C4-2B (cell line): Measurements from ENCODE around the gene SCFD2.

ENCODE experiments used
- H3K27ac ChIP-seq: fragments of 450-650 bp; 2 replicates; pipeline ENCODE4 v1.5.1; 2017
- ZFX ChIP-seq: fragments of 450-650 bp; IDR thresholded peaks from 2 replicates; pipeline ENCODE4 v1.6.1; 2017
- TF ChIP-seq, protein P1 (sequence below): fragments of 450-650 bp; conservative IDR thresholded peaks from 2 replicates; pipeline ENCODE4 v1.5.1; 2017; ENCODE audit warnings: mild to moderate bottlenecking

SCFD2 gene

DNA sequence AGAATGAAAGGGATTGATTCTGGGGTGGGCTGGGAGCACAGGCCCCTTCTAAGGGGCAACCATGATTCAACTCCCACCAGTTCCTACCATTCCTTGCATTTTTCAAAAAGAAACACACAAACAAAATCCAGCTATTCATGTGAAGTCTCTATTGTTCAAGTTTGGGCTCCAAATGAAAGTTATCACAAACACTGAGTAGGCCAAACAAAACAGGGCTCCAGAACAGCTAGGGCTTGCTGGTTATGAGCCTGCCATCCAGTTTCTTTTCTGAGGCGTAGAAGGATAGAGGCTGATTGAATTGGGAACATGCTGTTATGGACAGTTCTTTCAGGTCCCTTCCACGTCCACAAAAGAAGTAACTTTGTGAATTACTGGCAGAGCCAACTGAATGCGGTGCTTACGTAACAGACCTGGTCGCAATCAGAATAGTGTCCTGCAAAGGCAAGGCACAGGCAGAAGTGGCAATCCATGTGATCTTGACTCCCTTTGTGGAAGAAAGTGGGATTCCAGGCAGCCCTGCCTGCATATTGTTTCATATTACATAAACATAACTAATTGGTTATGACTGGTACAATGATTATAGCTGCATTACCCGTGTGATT lies 244.5 kb downstream of the SCFD2 start:
- TF ChIP-seq, protein P1, sequence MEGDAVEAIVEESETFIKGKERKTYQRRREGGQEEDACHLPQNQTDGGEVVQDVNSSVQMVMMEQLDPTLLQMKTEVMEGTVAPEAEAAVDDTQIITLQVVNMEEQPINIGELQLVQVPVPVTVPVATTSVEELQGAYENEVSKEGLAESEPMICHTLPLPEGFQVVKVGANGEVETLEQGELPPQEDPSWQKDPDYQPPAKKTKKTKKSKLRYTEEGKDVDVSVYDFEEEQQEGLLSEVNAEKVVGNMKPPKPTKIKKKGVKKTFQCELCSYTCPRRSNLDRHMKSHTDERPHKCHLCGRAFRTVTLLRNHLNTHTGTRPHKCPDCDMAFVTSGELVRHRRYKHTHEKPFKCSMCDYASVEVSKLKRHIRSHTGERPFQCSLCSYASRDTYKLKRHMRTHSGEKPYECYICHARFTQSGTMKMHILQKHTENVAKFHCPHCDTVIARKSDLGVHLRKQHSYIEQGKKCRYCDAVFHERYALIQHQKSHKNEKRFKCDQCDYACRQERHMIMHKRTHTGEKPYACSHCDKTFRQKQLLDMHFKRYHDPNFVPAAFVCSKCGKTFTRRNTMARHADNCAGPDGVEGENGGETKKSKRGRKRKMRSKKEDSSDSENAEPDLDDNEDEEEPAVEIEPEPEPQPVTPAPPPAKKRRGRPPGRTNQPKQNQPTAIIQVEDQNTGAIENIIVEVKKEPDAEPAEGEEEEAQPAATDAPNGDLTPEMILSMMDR = no peak
- no peak for TF ChIP-seq ZFX
- no peak overlapping the region for H3K27ac ChIP-seq

DNA sequence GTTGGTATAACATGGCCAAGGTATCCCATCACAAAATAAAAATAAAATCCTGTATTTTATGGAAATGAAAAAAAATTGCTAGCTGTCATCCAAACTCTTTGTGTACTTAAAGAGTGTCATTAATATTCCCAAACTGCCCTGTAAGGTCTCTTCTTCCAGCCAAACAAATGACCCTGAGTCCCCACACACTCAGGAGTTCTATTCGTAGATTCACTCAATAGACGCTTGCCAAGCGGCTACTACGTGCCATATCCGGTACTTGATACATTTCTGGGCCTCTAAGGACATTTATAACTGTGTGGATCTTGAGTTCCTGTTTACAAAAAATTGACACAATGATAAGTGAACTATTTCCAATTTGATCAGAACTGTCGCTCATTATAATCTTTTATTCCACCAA lies 245.1 kb downstream of the SCFD2 start:
- TF ChIP-seq ZFX = no peak
- TF ChIP-seq, protein P1 = no peak
- H3K27ac ChIP-seq = no peak overlapping the region

DNA sequence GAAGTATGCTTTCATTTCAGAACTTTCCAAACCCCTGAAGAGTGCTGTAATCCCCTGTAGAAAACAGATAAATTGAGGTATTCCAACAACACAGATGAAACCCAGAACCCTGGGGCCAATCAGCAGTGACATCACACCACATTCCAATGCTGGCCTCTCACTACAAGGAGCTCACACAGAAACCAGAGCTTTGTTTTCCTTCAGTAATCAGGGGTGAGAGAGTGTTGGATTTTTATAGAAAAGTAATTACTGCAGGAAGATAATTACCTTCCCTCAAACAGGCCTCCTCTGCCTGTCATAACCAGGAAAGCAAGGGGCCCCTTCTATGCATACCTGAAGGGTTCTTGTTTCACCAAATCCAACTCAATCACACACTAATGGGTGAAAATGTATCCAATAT lies 246.2 kb downstream of the SCFD2 start:
- TF ChIP-seq, protein P1 = no peak
- no peak for TF ChIP-seq ZFX
- H3K27ac ChIP-seq = no peak overlapping the region

DNA sequence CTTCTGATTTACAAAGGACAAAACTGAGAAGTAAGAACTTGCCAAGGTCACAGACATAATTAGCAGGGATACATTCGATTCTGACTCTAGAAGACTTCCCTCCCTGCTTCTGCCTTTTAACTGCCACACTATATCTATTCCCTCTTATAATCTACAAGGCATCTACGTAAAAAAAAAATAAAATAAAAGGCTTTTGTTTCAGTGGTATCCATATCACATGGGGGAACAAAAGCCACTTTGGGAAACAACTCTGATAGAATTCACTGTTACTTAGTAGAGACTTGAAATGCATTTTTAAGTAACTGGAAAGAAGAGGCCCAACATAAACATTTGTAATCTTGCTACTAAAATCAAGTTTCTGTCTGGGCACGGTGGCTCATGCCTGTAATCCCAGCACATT lies 247.2 kb downstream of the SCFD2 start:
- TF ChIP-seq, protein P1 = no peak
- no peak for TF ChIP-seq ZFX

DNA sequence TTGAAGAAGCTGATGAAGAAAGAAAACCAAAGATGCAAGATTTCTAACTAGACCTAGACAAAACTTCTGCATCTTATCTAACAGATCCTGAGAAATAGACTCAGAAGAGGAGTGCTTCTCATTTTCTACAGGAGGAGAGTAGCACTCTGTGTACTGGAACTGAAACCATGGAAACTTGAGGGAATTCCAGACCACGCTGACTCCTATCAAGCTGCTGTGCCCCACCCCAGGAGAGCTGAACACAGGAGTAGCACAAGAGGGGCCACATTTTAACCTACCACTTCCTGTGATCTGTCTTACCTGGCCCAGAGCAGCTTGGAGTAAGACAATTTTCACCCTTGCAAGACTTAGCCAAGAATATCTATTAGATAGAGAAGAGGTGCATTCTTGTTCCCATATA lies 248.9 kb downstream of the SCFD2 start:
- no peak overlapping the region for H3K27ac ChIP-seq
- TF ChIP-seq, protein P1 = no peak
- no peak for TF ChIP-seq ZFX

More for the DNA sequence above, 247.2 kb downstream of the SCFD2 start:
- no peak overlapping the region for H3K27ac ChIP-seq

DNA sequence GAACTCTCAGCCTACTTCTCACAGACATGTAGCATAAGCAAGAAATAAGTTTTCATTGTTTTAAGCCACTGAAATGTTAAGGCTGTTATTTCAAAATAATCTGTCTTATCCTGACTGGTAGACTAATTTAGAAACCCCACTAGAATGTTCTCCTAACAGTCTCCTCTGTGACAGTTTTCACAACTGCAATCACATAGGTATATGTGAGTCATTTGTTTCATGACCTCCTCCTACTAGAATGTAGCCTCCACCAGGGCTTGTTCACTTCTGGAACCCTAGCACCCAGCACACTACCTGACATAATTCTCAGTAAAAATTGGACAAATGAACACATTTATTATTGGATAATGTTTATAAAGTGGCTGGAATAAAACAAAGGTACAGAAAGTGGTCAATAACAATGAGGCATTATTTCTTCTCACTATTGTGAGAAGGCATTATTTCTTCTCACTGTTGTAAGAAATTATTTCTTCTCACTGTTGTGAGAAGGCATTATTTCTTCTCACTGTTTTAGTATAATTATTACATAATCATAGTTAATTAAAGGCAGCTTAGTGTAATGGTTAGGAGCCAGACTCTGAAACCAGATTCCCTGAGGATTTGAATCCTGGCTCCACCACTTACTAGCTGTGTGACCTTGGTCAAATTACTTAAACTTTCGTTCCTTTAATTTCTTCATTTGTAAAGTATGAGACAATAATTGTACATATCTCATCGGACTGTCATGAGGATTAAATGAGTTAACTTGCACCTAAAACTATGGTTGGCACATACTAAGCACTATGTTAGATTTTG lies 252.2 kb downstream of the SCFD2 start:
- TF ChIP-seq, protein P1 = no peak
- TF ChIP-seq ZFX = no peak
- H3K27ac ChIP-seq = no peak overlapping the region

DNA sequence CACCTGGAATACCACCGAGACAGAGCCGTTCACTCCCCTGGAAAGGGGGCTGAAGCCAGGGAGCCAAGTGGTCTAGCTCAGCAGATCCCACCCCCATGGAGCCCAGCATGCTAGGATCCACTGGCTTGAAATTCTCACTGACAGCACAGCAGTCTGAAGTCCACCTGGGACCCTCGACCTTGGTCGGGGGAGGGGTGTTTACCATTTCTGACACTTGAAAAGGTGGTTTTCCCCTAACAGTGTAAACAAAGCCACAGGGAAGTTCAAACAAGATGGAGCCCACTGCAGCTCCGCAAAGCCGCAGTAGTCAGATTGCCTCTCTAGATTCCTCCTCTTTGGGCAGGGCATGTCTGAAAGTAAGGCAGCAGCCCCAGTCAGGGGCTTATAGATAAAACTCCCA lies 260.5 kb downstream of the SCFD2 start:
- TF ChIP-seq, protein P1 = no peak
- TF ChIP-seq ZFX = no peak
- H3K27ac ChIP-seq = no peak overlapping the region
